Loucy (cell line): ENCODE data around the gene BIRC2.

Experiments
- EZH2phosphoT487 ChIP-seq: fragments of 200-600 bp; IDR thresholded peaks from 2 replicates; pipeline ENCODE4 v1.6.1; 2018; ENCODE audit warnings: antibody characterized with exemption, mild to moderate bottlenecking, moderate library complexity, borderline replicate concordance
- TF ChIP-seq, protein P1 (sequence below): fragments of 200-600 bp; sonication (generic); conservative IDR thresholded peaks from 2 replicates; pipeline ENCODE4 v1.5.1; 2014; ENCODE audit warnings: mild to moderate bottlenecking, antibody characterized with exemption, low read length

GRCh38 chr11:102395720-102396393 lies 48.8 kb downstream of the BIRC2 start:
- TF ChIP-seq EZH2phosphoT487 = no peak
- TF ChIP-seq, protein P1, sequence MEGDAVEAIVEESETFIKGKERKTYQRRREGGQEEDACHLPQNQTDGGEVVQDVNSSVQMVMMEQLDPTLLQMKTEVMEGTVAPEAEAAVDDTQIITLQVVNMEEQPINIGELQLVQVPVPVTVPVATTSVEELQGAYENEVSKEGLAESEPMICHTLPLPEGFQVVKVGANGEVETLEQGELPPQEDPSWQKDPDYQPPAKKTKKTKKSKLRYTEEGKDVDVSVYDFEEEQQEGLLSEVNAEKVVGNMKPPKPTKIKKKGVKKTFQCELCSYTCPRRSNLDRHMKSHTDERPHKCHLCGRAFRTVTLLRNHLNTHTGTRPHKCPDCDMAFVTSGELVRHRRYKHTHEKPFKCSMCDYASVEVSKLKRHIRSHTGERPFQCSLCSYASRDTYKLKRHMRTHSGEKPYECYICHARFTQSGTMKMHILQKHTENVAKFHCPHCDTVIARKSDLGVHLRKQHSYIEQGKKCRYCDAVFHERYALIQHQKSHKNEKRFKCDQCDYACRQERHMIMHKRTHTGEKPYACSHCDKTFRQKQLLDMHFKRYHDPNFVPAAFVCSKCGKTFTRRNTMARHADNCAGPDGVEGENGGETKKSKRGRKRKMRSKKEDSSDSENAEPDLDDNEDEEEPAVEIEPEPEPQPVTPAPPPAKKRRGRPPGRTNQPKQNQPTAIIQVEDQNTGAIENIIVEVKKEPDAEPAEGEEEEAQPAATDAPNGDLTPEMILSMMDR = no peak
